Hindlimb muscle (tissue), 1 donor: Measurements from ENCODE around the gene LAP3. TPM values are rescaled to one million over a fixed set of nuclear protein-coding genes. Genes with fewer than 3 reads are reported as not detected.

Source experiments
- DNase-seq: peaks from one replicate; pipeline ENCODE4 v3.0.0-alpha.2; 2013
- polyA plus RNA-seq: library from polyadenylated mRNA; unstranded; fragments of 120-200 nt; gene quantifications from one replicate; pipeline ENCODE4 v1.2.1, GENCODE V29; 2013; ENCODE audit not compliant: insufficient read length

The LAP3 gene
- polyA plus RNA-seq, 1 donor: 46.2 TPM

DNA sequence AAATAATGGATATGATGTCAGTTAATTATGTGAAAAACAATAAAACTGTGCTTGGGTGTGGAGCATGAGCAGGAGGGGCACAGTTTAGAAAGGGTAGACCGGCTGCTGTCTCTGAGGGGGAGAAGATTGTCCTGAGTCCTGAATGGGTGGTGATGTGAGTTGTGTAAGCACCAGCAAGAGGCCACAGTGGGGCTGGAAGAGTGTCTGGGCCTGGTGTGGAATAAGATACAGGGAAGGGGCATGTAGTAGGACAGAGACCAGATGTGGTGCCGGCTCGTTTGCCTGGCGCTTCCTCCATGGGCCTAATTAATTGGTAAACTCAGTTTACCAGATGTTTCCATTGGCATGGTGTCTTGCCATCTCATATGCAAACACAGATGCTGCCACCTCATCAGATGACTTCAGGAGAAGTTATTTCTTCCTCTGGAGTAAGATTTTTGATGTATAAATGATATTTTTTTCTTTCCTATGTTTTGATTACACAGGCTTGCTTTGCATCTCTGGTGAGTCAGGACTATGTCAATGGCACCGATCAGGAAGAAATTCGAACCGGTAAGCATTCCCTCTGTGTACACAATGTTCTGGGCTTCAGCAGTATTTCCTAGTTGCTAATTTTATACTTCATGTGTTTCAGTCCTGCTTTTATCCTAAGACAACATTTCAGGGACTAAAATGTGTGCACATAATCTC, 42.6 kb downstream of the LAP3 start:
- DNase-seq: no peak

GRCh38 chr4:17623451-17624001, 46.5 kb downstream of the LAP3 start:
- no peak for DNase-seq

- DNase-seq: no peak
These were observed 47.8 kb downstream of the LAP3 start for GRCh38 chr4:17624821-17625220.

DNA sequence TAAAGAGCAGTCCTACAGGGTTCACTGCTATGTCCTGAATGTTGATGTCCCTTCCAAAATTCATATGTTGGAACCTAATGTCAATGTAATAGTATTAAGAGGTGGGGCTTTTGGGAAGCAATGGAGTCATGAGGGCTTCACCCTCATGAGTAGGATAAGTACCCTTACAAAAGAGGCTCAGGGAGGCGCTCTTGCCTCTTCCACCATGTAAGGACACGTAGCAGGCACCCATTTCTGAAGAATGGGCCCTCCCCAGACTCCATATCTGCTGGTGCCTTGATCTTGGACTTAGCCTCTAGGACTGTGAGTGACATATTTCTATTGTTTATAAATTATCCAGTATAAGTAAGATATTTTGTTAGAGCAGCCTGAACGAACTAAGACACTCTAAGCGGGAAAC, 53.2 kb downstream of the LAP3 start:
- no peak for DNase-seq

GRCh38 chr4:17633600-17633999, 56.6 kb downstream of the LAP3 start:
- DNase-seq: no peak

DNA sequence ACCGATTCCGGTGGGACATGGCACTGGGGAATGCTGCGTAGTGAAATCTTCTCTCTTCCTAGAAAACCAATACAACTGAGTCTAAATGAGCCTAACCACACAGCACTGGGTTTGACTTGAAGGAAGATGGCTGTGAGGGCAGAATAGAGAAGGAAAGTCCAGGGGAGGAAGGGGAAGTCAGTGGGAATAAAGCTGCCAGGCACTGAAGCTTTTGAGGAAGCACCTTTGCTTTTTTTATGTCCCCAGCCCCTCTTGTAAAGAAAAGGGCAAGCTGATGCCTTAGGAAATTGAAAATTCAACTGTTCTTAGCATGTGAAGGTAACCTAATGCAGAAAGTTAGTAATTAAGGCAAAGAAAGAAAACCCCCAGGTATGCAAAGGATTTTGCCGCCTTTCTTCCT, 58.1 kb downstream of the LAP3 start:
- no peak for DNase-seq

- no peak for DNase-seq
These were observed 59.3 kb downstream of the LAP3 start for GRCh38 chr4:17636341-17636695.

DNA sequence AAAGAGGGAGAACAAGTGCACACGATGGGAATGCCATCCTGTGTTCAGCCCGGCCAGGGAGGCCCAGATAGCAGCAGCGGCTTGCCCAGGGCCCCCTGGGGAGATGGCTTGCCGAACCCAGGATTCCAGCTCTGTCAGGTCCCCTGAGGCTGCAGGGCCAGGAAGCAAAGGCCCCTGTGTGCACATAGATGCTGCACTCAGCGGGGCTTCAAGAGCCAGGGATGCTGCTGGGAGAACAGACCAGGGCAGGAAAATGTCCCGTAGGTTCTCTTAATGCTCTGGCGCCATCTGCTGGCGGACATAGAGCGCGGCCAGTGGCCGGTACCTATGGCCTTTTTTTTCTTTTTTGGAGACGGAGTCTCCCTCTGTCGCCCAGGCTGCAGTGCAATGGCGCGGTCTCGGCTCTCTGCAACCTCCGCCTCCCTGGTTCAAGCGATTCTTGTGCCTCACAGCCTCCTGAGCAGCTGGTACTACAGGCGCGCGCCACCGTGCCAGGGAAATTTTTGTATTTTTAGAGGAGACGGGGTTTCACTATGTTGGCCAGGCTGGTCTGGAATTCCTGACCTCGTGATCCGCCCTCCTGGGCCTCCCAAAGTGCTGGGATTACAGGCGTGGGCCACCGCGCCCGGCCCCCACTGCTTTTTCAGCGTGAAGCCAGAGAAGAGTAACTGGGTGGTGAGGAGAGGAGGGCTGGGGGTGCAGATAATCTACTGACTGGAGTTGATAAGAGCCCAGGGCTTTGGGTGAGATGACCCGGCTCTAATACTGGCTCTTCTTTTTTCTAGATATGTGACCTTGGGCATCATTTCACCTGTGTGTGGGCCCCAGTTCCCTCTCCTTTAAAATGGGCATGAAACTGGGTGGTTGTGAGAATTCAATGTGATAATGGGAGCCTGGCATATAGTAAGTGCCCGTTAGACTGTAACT, 60.0 kb downstream of the LAP3 start:
- DNase-seq: peak; percentile 63

GRCh38 chr4:17639136-17639535, 62.1 kb downstream of the LAP3 start:
- no peak for DNase-seq

- no peak for DNase-seq
These were observed 65.4 kb downstream of the LAP3 start for GRCh38 chr4:17642398-17642783.

- DNase-seq: no peak
These were observed 69.7 kb downstream of the LAP3 start for GRCh38 chr4:17646693-17647092.

DNA sequence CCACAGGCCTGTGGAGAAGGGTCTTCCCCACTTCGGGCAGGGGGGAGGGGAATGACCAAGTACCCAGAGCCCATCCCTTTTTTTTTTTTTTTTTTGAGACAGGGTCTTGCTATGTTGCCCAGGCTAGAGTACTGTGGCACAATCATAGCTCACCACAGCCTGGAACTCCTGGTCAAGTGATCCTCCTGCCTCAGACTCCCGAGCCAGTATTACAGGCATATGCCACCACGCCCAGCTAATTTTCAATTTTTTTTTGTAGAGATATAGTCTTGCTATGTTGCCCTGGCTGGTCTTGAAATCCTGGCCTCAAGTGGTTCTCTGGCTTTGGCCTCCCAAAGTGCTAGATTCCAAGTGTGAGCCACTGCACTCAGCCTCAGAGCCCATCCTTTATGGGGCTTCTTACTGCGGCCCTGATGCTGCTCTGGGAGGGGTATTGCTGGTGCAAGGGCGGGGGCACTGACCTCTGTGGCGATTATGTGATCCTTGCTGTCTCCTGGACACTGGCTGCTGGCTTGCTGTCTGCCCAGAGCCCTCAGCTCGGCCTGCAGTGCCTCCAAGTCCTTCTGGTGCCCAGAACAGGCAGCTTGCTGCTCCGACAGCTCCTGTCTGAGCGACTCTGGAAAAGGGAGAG, 70.3 kb downstream of the LAP3 start:
- no peak for DNase-seq

GRCh38 chr4:17647927-17648326, 70.9 kb downstream of the LAP3 start:
- no peak for DNase-seq

DNA sequence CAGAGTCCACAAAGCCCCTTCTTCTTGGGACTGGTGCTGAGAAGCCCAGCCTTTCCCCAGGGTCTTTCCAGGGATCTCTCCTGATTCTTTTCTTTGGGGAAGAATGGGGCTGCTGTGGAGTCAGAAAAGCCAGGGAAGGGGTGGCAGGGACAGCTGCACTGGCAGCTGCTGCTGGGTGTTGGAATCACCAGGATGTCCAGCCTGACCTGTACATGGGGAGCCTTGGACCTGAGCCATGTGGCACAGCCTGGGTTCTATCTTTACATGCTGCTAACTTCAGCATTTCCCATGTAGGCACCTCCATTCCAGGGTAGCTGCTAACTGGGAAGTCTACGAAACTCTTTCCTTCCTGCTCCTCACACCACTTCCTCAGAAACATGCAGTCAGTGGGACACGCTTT, 73.4 kb downstream of the LAP3 start:
- no peak for DNase-seq

DNA sequence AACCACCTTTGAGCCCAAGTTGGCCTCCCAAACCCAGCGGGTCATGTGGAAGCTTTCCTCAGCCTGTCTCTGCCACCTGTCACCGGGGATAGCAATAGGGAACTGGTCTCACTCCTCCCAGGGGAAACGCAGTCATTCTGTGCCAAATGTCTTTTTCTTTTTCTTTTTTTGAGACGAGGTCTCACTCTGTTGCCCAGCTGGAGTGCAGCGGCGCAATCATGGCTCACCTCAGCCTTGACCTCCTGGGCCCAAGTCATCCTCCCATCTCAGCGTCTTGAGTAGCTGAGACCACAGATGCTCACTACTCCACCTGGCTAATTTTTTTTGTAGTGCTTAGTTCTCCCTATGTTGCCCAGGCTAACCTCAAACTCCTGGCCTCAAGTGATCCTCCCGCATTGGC, 77.7 kb downstream of the LAP3 start:
- DNase-seq: no peak

GRCh38 chr4:17657090-17657489, 80.1 kb downstream of the LAP3 start:
- DNase-seq: no peak

Other genes starting within 250 kb of the LAP3 start
- gene QDPR, start 65.1 kb upstream of the LAP3 start, polyA plus RNA-seq: 102 TPM
- not detected for gene CLRN2, start 62.0 kb upstream of the LAP3 start, polyA plus RNA-seq
- gene MED28, start 37.4 kb downstream of the LAP3 start, polyA plus RNA-seq: 24.8 TPM
- gene FAM184B, start 204.4 kb downstream of the LAP3 start, polyA plus RNA-seq: 5.7 TPM
- gene DCAF16, start 233.6 kb downstream of the LAP3 start, polyA plus RNA-seq: 33.4 TPM
- 10.6 TPM for gene NCAPG, start 233.8 kb downstream of the LAP3 start, polyA plus RNA-seq